Neutrophil (primary cell): Measurements from ENCODE around the gene SEMA3E.

Experiments used
- H3K27ac ChIP-seq: fragments of 200-600 bp; sonication (generic); 2 replicates; pipeline ENCODE4 v1.5.1; 2016; ENCODE audit warnings: mild to moderate bottlenecking, moderate library complexity
- H3K27me3 ChIP-seq: fragments of 200-600 bp; sonication (generic); 2 replicates; pipeline ENCODE4 v1.6.0; 2016; ENCODE audit warnings: mild to moderate bottlenecking
- H3K36me3 ChIP-seq: fragments of 200-600 bp; sonication (generic); 2 replicates; pipeline ENCODE4 v1.5.1; 2017
- H3K4me1 ChIP-seq, 2 experiments: fragments of 200-600 bp in 1 of 2; sonication (generic) in 1 of 2; 1 replicate in 1 of 2; 2 replicates in 1 of 2; pipeline versions ENCODE4 v1.5.1 to v1.6.1; 2013 to 2016; ENCODE audit warnings: low read depth in 1 of 2, low read length in 1 of 2, mild to moderate bottlenecking in 1 of 2, moderate library complexity in 1 of 2; ENCODE audit not compliant: control insufficient read depth in 1 of 2, insufficient read depth in 1 of 2
- H3K4me3 ChIP-seq, 2 experiments: fragments of 200-600 bp in 1 of 2; sonication (generic) in 1 of 2; 1 replicate in 1 of 2; 2 replicates in 1 of 2; pipeline ENCODE4 v1.5.1; 2013 to 2016; ENCODE audit warnings: low read depth in 1 of 2, low read length in 1 of 2, mild to moderate bottlenecking in 1 of 2, moderate library complexity in 1 of 2
- H3K9me3 ChIP-seq: fragments of 200-600 bp; sonication (generic); 2 replicates; pipeline ENCODE4 v1.5.1; 2016
- TF ChIP-seq, protein P1 (sequence below): fragments of 200-600 bp; sonication (generic); IDR thresholded peaks from 2 replicates; pipeline ENCODE4 v1.5.1; 2016; ENCODE audit warnings: antibody characterized with exemption

SEMA3E gene

GRCh38 chr7:83347945-83348444 lies 300.9 kb downstream of the SEMA3E start:
- TF ChIP-seq, protein P1, sequence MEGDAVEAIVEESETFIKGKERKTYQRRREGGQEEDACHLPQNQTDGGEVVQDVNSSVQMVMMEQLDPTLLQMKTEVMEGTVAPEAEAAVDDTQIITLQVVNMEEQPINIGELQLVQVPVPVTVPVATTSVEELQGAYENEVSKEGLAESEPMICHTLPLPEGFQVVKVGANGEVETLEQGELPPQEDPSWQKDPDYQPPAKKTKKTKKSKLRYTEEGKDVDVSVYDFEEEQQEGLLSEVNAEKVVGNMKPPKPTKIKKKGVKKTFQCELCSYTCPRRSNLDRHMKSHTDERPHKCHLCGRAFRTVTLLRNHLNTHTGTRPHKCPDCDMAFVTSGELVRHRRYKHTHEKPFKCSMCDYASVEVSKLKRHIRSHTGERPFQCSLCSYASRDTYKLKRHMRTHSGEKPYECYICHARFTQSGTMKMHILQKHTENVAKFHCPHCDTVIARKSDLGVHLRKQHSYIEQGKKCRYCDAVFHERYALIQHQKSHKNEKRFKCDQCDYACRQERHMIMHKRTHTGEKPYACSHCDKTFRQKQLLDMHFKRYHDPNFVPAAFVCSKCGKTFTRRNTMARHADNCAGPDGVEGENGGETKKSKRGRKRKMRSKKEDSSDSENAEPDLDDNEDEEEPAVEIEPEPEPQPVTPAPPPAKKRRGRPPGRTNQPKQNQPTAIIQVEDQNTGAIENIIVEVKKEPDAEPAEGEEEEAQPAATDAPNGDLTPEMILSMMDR = no peak
- Histone ChIP-seq H3K36me3 (no peaks in the 10 kb centered on the region), H3K4me3 (no peak overlapping the region), H3K9me3 (no peaks in the 10 kb centered on the region), H3K27me3 (no peaks in the 10 kb centered on the region), H3K27ac (no peak overlapping the region), H3K4me1 (no peaks in the 10 kb centered on the region)

DNA sequence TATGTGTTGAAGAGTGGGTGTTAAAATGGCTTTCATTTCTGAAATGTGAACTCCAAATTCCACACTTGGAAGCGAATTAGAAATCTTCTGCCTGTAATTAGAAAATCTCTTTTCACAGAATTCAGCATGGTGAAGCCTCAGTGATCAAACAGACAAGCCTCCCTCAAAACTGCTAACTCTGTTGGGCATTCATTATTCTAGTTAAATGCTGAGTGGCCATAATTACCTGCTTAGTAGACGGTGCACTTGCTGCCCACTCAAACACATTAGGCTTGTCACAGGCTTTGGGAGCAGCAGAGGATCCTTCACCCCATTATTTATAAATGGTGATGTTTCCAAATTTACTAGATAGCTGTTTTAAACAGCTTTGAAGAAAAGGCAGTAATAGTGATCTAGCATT lies 309.0 kb downstream of the SEMA3E start:
- Histone ChIP-seq H3K27me3 (no peaks in the 10 kb centered on the region), H3K36me3 (no peaks in the 10 kb centered on the region), H3K4me3 (no peak overlapping the region), H3K27ac (no peak overlapping the region), H3K9me3 (no peaks in the 10 kb centered on the region), H3K4me1 (no peaks in the 10 kb centered on the region)
- TF ChIP-seq, protein P1 = no peak

- Histone ChIP-seq H3K9me3 (no peaks in the 10 kb centered on the region), H3K27ac (no peak overlapping the region), H3K4me1 (no peaks in the 10 kb centered on the region), H3K36me3 (no peaks in the 10 kb centered on the region), H3K27me3 (no peaks in the 10 kb centered on the region), H3K4me3 (no peak overlapping the region)
- TF ChIP-seq, protein P1 = no peak
Measured at GRCh38 chr7:83338277-83338950, 310.5 kb downstream of the SEMA3E start.

- Histone ChIP-seq H3K27ac (no peak overlapping the region), H3K4me3 (no peak overlapping the region), H3K27me3 (no peaks in the 10 kb centered on the region), H3K4me1 (no peaks in the 10 kb centered on the region), H3K9me3 (no peaks in the 10 kb centered on the region), H3K36me3 (no peaks in the 10 kb centered on the region)
- TF ChIP-seq, protein P1 = no peak
Measured at GRCh38 chr7:83337050-83337449, 311.9 kb downstream of the SEMA3E start.

GRCh38 chr7:83326223-83326622 lies 322.7 kb downstream of the SEMA3E start:
- Histone ChIP-seq H3K4me3 (no peak overlapping the region), H3K36me3 (no peaks in the 10 kb centered on the region), H3K27me3 (no peaks in the 10 kb centered on the region), H3K9me3 (no peaks in the 10 kb centered on the region), H3K4me1 (no peaks in the 10 kb centered on the region), H3K27ac (no peak overlapping the region)
- TF ChIP-seq, protein P1 = no peak
